GM12891 (cell line): Measurements from ENCODE around the gene IST1.
"Not testable (repeated sequence)": the region's sequence is repeated elsewhere in the genome, so short reads cannot be mapped to it uniquely, and the experiment has no call there.

Experiments
- DNase-seq: peaks from one replicate; pipeline ENCODE4 v3.0.0; 2011; ENCODE audit warnings: low spot score; ENCODE audit not compliant: insufficient read length
- FAIRE-seq: peaks from 2 replicates; lab custom pipeline; 2011; peaks lifted over from hg19 to GRCh38; lab: Jason Lieb, UNC
- PAX5 ChIP-seq: IDR thresholded peaks from 2 replicates; pipeline ENCODE4 v1.6.1; 2011; ENCODE audit warnings: low read length, moderate library complexity, mild to moderate bottlenecking; ENCODE audit not compliant: insufficient read depth, severe bottlenecking
- POLR2A ChIP-seq: IDR thresholded peaks from 2 replicates; pipeline ENCODE4 v1.6.1; 2011; ENCODE audit warnings: low read depth, low read length, control low read depth
- POLR2AphosphoS5 ChIP-seq: IDR thresholded peaks from 2 replicates; pipeline ENCODE4 v1.6.1; 2011; ENCODE audit warnings: low read depth, low read length, control low read depth
- POU2F2 ChIP-seq: IDR thresholded peaks from 2 replicates; pipeline ENCODE4 v1.6.1; 2011; ENCODE audit warnings: low read depth, mild to moderate bottlenecking, control low read depth, low read length, moderate library complexity
- SPI1 ChIP-seq: IDR thresholded peaks from 2 replicates; pipeline ENCODE4 v1.6.1; 2011; ENCODE audit warnings: low read depth, low read length, control low read depth
- TAF1 ChIP-seq: IDR thresholded peaks from 2 replicates; pipeline ENCODE4 v1.6.1; 2011; ENCODE audit warnings: low read depth, low read length, control low read depth

Gene IST1

DNA sequence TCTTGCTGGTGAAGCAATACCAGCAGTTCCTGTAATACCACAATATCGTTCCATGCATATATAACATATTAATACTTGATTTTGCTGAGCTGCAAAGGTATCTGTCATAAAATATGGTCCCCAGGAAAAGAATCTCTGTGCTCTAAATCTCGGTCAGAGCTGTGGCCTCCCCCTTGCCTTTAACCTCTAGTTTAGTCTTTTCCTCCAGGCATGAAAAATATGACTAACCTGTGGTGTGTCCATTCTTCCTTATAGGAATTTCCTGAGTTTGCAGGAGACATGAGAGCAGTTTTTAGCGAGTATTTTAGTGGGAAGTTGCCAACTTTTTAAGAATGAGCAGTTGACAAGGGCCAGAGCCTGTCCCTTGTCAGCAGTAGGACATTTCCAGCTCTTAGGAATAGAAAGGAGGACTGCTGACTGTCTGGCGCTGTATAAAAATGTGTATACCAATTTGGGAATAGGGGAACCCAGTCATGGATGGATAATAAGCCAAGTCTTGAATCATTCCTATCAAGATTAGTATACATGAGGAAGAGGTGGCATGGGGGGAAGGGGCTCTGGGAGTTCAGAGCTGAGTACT is 40.9 kb upstream of the IST1 start:
- FAIRE-seq (no peak), DNase-seq (no peak)
- TF ChIP-seq TAF1, result no peak
- no peak for TF ChIP-seq POLR2A
- TF ChIP-seq SPI1, result no peak

DNA sequence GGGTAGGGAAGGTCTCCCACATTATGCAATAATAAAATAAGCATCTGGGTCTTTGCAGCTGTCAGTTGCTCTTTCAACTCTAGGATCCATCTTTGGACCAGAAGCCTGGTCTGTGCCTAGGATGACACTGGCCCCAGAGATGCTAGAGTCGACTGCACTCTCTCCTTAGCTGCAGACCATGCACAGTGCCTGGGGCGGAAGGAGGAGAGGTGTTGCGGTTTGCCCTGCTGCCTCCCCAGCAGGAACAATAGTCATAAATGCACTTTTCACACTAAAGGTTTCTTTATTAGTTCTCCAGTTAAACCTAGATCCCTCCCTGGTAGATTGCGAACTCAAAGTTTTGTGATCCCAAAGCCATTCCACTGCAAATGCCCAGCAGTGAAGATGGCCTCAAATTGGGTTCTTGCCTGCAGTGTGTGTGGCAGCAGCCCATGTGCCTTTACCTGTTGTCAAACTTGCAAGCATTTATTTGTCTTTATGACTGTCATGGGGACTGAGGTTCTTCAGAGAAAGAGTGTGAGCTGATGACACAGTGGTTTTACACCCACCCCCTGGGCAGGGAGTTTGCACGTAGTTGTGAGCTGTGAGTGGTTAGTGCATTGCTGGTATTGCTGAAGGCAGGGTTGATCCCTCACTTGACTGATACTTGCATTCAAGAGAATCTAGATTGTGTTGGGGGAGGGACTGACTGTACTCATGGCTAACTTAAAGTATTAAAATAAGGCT is 39.2 kb upstream of the IST1 start:
- DNase-seq (no peak), FAIRE-seq (no peak)
- TF ChIP-seq SPI1 (no peak), PAX5 (no peak), POU2F2 (no peak), POLR2A (no peak), TAF1 (no peak), POLR2AphosphoS5 (no peak)

- TF ChIP-seq POU2F2 (no peak), PAX5 (no peak), TAF1 (no peak), POLR2AphosphoS5 (no peak), POLR2A (no peak), SPI1 (no peak)
- FAIRE-seq (no peak), DNase-seq (no peak)
These were observed 35.4 kb upstream of the IST1 start for GRCh38 chr16:71859762-71860521.

DNA sequence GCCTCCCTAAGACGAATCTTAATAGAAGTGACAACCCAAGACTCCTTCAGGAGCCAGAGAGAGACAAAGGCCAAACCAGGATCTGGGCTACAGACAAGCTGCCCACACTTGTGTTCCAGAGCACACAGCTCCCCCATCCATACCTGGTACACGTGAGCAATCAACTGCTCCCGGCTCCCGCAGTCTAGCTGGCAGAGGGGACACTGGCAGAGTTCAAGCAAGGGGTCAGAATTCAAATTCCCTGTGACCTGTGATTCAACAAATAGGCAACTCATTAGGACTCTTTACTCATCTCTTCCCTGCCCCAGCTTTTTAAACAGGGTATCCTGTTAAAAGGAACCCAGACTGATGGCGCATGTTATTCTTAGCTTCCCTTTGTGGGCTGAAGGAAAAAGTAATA is 31.3 kb upstream of the IST1 start:
- no peak for DNase-seq
- TF ChIP-seq POLR2AphosphoS5 (no peak), PAX5 (no peak), POU2F2 (no peak), SPI1 (no peak), POLR2A (no peak), TAF1 (no peak)
- FAIRE-seq, result no peak

DNA sequence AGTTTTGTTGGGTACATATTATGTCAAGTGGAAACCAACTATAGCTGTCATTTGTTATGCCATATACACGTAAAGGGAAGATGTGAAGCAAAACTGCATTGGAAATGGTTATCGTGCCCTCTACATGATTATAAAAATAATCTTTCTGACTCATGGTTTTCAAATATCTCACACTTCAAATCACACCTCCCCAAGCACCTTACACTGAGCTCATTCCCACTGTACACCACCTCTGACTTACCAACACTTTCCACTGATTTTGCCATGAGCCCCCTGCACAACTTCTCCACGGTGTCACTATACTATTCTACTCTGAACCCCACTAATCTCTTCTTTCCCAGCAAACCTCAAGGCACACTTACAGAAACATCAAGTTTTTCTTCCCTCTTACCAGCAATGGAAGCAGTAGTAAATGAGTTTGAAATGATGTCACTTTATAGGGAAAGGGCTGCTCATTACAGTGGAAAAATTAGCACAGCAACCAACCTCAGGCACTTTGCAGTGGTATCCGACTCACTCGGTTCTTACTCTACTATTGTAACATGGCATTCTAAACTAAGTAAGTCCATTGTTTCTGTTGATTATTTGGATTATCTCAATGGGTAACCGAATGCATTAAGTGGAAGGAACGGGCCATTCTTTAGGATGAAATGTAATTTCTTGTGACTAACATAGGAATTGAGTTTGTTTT is 30.0 kb upstream of the IST1 start:
- DNase-seq (no peak), FAIRE-seq (no peak)
- no peak for TF ChIP-seq POU2F2
- TF ChIP-seq POLR2A, result no peak
- TF ChIP-seq SPI1, result no peak
- TF ChIP-seq POLR2AphosphoS5, result no peak
- TF ChIP-seq TAF1, result no peak
- TF ChIP-seq PAX5, result no peak

DNA sequence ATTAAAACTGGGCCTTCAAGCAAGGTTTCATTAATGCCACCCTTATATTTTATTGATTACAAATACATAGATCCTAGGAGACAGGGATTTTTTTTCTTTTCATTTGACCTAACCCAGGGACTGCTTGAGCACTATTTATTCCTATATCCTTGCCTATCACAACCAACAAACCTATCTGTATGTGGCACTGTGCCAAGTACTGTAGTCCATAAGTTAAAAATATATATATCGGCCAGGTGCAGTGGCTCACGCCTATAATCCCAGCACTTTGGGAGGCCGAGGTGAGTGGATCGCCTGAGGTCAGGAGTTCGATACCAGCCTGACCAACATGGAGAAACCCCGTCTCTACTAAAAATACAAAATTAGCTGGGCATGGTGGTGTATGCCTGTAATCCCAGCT is 28.2 kb upstream of the IST1 start:
- not testable (repeated sequence) for DNase-seq, FAIRE-seq

DNA sequence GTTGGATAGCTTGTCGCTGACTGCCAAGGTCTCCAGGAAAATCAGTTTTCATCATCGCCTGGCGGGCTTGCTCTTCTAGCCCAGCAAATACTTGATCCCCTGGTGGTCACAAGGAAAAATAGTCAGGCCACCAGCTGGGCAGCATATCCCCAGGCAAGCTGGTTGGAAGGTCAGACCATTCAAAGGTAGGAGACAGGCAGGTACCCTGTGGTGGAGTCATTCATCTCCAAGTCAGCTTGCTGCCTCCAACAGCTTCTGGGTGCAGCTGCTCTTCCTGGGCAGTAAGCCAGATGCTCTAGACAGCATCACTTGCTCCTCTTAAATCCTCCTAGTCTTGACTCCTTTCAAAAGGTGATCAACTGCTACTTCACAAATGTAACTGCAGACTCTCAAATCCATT is 27.4 kb upstream of the IST1 start:
- FAIRE-seq (no peak), DNase-seq (no peak)
- TF ChIP-seq POU2F2 (no peak), TAF1 (no peak), SPI1 (no peak), POLR2AphosphoS5 (no peak), POLR2A (no peak)

DNA sequence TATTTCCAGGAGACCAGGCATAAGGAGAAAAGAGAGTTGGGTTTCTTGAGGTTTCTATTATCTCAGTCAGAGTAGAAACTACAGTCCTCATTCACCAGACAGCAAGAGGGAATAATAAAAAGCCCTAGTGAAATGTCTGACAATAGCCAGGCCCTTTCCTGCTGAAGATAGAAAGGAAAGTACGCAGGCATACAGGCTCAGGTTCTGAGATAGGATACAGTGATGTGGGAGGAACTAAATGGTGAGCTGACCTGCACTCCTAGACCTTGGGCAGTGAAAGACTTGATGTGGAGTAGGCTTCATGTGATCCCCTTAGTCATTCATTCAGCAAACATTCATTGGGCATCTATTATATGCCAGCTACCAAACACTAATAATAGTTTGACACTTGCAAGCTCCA is 26.2 kb upstream of the IST1 start:
- FAIRE-seq, result no peak
- TF ChIP-seq POLR2AphosphoS5 (no peak), POU2F2 (no peak), PAX5 (no peak), SPI1 (no peak), TAF1 (no peak), POLR2A (no peak)
- no peak for DNase-seq

GRCh38 chr16:71870818-71871217 is 24.5 kb upstream of the IST1 start:
- FAIRE-seq, result no peak
- no peak for DNase-seq
- no peak for TF ChIP-seq POU2F2
- no peak for TF ChIP-seq PAX5
- TF ChIP-seq POLR2AphosphoS5, result no peak

DNA sequence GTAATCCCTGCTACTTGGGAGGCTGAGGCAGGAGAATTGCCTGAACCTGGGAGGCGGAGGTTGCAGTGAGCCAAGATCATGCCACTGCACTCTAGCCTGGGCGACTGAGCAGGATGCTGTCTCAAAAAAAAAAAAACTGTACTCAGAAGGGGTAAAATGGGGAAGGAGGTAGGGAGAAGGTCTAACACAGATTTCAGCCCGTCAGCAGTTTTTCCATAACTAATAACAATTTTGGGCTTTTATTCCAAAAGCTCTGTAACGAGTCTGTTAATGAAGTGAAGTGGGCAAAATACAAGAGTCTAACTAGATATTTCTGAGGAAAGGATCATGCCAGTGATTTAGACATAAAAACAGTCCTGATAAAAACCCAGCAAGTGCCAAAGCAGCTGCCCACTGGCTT is 22.1 kb upstream of the IST1 start:
- no peak for FAIRE-seq

More for the DNA sequence above, 22.1 kb upstream of the IST1 start:
- DNase-seq, result no peak
- TF ChIP-seq SPI1, result no peak
- TF ChIP-seq TAF1, result no peak
- no peak for TF ChIP-seq POLR2AphosphoS5
- TF ChIP-seq PAX5, result no peak
- TF ChIP-seq POLR2A, result no peak
- no peak for TF ChIP-seq POU2F2
